ENCODE data around the gene CBY1.

CBY1 gene

DNA sequence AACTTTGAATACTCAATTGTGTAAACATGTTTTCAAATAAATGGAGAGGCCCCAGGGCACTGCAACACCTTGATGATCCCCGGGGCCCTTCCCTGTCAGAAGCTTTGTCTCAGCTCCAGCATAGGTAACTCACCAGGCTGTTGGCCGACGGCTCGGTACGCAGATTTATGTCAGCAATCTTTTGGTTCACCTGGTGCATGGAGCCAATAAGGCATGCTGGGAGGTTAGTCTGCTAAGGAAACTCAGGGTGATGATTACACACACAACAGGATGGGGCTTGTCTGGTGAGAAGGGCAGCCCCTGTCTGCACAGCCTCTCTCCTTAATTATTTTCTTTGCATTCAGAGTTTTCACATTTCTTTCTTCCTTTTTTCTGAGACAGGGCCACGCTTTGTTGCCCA lies 11.0 kb upstream of the CBY1 start:
- FAIRE-seq: no peak

DNA sequence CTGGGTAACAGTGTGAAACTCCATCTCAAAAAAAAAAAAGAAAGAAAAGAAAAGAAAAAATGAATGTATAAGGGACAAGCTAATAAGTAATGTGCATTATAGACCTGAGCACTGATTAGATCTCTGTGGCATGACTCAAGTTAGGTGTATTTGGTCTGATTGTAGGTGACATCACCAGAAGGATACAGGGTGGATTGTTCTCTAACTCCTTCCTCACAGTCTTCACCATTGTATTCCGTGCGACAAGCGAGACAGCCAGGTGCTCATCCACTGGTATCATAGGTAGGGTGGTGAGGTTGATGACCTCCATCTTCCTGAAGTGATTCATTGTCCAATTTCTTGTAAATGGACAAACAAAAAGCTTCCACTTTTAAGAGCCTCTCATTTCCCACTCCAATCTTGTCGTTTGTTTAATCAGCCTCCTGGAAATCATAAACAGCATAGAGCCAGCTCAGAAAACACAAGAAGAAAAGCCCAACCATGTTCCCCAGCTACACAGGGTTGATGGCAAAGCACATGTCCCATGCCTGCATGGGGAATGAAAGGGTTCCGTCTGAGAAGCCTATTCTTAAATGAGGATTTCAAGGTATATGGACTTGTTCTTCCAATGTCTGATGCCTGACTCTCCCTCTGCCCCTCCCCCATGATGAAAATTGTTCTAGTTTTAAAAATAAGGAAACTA lies 6.5 kb upstream of the CBY1 start:
- DNase-seq (ENCODE audit: insufficient read length, low spot score) (no peak), FAIRE-seq (no peak)

More for the DNA sequence above, 11.0 kb upstream of the CBY1 start:
- DNase-seq (ENCODE audit: insufficient read length, low spot score): no peak

GRCh38 chr22:38652859-38653258 lies 3.6 kb upstream of the CBY1 start:
- DNase-seq (ENCODE audit: insufficient read length, low spot score) (no peak), FAIRE-seq (no peak)

DNA sequence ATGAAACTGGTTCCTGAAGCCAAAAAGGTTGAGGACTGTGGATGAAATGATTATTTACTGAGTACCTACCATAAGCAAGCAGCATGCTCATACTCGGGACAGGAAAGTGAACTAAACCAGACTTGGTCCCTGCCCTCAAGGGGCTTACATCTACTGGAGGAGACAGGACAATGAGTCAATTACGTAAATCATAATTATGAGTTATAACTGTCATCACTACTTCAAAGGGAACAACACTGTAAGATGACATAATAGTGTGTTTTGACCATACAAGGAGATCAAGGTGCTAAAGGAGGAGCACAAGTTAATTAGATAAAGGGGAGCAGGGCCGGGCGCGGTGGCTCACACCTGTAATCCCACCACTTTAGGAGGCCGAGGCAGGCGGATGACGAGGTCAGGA lies 2.7 kb upstream of the CBY1 start:
- no peak for FAIRE-seq
- DNase-seq (ENCODE audit: insufficient read length, low spot score): no peak

- FAIRE-seq: no peak
Measured at GRCh38 chr22:38655519-38656255, 751 bp upstream of the CBY1 start.

GRCh38 chr22:38657045-38657909 lies 839 bp downstream of the CBY1 start:
- FAIRE-seq: peak; percentile 86
- peak; percentile 28 for DNase-seq (ENCODE audit: insufficient read length, low spot score)

More at GRCh38 chr22:38655519-38656255, 751 bp upstream of the CBY1 start:
- no peak for DNase-seq (ENCODE audit: insufficient read length, low spot score)

DNA sequence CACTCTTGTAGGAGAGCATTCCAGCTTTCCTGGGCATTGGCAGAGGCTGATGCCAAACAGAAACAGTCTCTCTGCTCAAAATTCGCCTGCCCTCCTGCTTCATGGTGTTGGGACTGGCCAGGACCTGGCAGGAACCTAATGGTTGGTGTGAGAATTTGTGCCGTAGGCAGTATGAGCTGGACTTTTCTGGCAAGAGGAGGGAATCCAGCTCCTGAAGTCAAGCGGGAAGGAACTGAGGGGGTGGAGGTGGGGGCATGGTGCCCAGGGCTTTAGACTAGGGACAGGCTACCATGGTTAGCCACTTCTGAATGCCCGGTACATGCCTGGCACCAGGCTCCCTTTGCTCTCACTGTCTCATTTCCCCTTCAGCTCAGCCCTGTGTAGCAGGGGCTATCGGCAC lies 18.4 kb downstream of the CBY1 start:
- DNase-seq (ENCODE audit: insufficient read length, low spot score) (no peak), FAIRE-seq (no peak)

DNA sequence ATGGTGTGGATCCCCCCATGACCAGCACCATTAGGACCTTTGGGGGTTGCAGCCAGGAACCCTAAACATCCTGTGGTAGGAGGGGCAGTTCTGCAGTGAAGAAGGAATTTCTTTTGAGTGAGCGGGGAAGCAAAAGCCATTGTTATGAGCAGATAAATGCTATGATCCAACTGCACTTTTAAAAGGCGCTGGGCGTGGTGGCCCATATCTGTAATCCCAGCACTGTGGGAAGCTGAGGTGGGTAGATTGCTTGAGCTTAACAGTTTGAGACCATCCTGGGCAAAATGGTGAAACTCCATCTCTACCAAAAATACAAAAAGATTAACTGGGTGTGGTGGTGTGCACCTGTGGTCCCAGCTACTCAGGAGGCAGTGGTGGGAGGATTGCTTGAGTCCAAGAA lies 19.4 kb downstream of the CBY1 start:
- no peak for DNase-seq (ENCODE audit: insufficient read length, low spot score)
- FAIRE-seq: no peak

DNA sequence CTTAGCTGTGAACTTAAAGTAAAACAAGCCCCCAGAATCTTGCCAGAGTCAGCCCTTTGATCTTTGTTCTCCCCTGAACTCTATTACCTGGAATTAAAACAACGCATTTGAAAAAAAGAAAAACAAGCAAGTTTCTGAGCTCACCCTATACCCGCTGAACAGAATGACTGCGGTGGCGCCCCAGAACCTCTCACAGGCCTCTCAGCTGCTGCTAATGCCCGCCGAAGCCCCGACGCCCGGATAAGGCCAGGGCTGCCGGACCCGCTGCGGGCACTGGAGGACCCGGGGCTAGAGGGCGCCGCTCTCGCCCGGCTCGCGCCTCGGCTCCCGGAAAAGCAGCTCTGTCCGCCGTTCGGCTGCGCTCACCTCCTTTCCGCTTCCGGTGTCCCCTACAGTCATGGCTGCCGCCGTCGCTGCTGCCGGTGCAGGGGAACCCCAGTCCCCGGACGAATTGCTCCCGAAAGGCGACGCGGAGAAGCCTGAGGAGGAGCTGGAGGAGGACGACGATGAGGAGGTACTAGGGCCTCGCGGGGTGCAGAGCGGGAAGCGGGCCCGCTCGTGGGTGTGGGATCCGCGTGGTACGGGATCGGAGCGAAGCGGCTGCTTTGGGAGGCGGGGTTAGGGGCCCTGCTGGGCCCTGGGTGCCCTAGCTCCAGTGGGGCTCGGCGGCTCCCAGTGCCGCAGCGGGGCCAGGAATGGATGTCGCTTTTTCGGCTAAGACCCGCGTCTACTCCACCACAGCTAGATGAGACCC lies 25.3 kb downstream of the CBY1 start, which contains the start of gene TOMM22:
Gene TOMM22, plus strand, starts transcription at position 376 of the 754 bp plus-strand sequence. Its CDS starts 22 bp downstream, at position 398.
- FAIRE-seq: peak; percentile 93
- peak; percentile 99 for DNase-seq (ENCODE audit: insufficient read length, low spot score)

DNA sequence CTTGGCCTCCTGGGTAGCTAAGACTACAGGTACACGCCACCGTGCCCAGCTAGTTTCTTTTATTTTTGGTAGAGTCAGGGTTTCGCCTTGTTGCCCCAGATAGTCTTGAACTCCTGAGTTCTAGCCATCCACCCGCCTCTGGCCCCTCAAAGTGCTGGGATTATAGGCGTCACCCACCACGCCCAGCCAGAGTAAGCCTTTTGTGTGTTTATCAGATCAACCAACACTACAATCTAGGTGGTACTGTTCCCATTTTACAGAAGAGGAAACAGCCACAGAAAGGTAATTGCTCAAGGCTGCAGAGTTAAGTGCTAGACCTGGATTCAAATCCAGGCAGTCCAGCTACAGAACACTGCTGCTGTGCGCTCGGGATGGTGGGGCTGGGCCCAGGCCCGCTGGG lies 28.5 kb downstream of the CBY1 start:
- no peak for FAIRE-seq
- DNase-seq (ENCODE audit: insufficient read length, low spot score): no peak

- no peak for DNase-seq (ENCODE audit: insufficient read length, low spot score)
- no peak for FAIRE-seq
Measured at GRCh38 chr22:38685761-38686160, 29.3 kb downstream of the CBY1 start.

- DNase-seq (ENCODE audit: insufficient read length, low spot score) (no peak), FAIRE-seq (no peak)
Measured at GRCh38 chr22:38689651-38690050, 33.2 kb downstream of the CBY1 start.

DNA sequence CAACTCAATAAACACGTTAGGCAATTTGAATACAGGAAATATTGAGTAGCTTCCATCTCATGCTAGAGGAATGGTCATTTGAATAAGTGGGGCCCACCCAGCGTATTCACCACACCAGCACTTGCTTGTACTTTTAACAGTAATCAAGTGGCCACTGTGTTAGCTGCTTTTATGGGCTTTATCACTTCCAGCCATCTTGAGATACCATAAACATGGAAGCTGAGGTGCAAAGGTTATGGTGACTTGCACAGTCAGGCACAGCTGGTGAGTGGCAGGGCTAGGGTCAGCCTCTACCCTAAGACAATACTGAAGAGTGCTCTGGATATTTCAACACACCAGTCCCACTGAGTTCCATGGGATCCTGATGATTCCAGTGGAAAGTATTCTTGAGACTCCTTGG lies 37.6 kb downstream of the CBY1 start:
- FAIRE-seq (no peak), DNase-seq (ENCODE audit: insufficient read length, low spot score) (no peak)

DNA sequence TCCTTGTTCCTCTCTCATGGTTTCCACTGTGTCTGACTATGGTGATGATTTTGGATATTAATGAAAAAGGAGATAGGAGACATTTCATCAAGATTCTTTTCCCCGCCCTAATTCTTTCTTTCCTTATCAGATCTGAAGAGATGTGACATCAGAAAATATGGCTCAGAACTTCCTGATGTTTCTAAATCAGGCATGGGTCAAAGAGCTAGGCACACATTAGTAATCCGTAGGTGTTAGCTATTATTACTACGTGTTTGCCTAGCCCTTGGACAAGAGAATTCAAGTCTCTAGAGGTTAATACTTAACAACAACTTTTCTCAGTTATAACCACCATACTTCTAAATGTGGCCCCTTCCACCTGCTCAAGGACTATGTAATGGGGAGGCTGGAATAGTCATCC lies 38.5 kb downstream of the CBY1 start:
- DNase-seq (ENCODE audit: insufficient read length, low spot score) (no peak), FAIRE-seq (no peak)

DNA sequence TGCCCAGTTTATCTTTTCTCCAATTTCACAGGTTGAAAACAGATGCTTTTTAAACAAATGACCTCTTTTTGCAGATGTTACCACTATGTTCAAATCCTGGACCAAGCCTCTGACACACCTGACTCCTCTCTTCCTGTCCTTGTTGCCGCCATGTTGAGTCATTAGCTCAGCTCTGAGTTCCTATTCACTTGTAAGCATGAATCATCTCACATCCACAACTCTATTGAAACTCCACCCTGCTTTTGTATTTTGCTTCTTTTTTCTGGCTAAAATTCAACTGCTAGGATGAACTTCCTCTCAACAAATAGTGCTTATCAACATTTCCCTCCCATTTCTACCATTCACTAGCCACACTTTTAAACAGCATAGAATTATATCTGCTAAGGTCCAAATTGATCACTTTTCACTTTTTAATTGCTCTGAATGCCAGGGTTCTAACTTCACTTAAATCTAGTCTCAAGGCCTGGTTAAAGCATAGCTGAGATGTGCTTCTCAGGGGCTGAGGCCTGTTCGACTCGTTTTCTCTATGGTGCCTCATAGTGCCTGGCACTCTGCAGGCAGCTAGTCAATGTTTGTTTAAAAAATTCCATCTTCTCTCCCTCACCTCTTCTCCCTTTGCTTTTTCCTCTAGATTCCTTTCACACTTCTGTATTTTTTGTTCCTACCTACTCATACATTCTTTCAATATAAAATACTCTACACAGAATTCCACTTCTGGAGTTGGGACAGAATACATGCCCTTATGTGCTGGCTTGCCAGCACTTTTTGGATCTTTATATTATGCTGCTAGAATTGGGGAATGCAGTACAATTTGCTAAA lies 40.4 kb downstream of the CBY1 start:
- FAIRE-seq (peak; percentile 4), DNase-seq (ENCODE audit: insufficient read length, low spot score) (no peak)

DNA sequence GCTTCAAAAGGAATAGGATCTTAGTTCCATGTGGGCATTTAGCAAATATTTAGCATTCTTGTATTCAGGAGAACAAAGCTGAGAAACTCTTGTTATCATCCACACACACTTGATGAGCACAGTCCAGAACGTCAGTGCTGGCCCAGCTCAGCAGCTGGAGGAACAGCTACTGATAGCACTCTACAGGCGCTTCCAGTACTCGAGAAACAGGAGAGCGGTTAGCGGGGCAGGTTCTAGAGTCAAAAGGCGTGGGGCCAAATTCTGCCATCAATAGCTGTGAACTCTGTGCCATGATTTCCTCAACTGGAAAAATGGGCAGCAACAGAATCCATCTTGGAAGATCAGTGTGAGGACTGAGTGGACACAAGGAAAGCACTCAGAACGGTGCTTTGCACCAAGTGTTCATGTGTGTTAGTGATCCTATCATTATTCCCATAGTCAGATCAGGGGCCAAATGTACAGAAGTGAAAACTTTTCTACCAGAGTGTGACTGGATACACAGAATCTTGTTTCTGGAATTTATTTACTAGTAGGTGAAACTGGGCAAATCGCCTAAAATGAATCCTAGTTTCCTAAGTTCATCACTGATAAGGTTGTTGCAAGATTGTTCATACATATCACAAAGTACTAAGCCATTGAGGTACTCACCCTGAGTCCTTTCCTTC lies 41.1 kb downstream of the CBY1 start:
- FAIRE-seq (no peak), DNase-seq (ENCODE audit: insufficient read length, low spot score) (no peak)

DNA sequence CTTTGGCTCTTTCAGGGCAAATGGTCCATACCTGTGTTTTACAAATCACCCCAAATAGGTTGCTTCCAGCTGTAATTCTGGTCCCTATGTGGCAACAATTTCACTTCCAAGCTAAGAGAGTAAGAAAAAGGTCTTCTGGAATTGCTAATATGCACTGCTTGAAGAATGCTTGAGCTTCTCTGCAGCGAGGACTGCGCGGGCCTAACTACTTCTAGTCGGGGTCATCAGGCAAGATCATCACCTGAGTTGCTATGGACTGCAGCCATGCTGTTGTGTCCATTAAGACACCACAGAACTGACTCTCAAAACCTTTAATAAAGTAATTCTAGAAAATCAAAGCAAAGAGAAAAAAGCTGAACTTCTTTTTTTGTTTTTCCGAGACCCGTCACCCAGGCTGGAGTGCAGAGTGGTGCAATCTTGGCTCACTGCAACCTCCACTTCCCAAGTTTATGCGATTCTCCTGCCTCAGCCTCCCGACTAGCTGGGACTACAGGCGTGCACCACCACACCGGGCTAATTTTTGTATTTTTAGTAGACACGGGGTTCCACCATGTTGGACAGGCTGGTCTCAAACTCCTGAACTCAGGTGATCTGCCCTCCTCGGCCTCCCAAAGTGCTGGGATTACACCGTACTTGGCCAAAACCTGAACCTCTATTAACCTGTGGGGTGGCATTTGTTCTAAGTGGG lies 42.1 kb downstream of the CBY1 start:
- FAIRE-seq (no peak), DNase-seq (ENCODE audit: insufficient read length, low spot score) (no peak)

DNA sequence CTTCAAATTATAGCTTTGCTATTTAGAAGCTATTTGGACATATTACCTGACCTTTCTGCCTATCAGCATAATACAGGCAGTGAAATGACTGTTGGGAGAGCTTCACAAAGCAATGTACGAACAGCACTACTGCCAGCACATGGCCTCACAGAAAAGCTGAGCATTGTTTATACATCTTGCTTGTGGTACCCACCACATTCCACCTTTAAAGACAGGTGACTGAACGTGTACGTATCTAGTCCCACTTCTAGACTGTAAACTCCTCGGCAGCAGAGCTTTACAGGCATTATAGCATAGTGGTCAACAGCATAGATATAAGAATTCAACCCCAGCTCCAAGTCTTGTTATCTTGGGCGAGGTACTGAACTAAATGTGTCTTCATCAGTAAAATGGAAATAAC lies 42.7 kb downstream of the CBY1 start:
- no peak for FAIRE-seq
- DNase-seq (ENCODE audit: insufficient read length, low spot score): no peak

- no peak for FAIRE-seq
- no peak for DNase-seq (ENCODE audit: insufficient read length, low spot score)
Measured at GRCh38 chr22:38699784-38700183, 43.3 kb downstream of the CBY1 start.
